WTC11 (cell line): Measurements from ENCODE around the gene SEMA4A.

Experiments
- CTCF ChIP-seq: fragments of 200-600 bp; IDR thresholded peaks from 2 replicates; pipeline ENCODE4 v1.8.0; 2022; ENCODE audit warnings: antibody characterized with exemption
- E2F4 ChIP-seq: sonication (generic); formaldehyde crosslinking; IDR thresholded peaks from 2 replicates; pipeline ENCODE4 v1.8.1; 2022; ENCODE audit warnings: low read depth, mild to moderate bottlenecking, moderate library complexity, missing genetic modification reagents, borderline replicate concordance
- GRHL2 ChIP-seq: fragments of 250-450 bp; sonication (Bioruptor Pico); IDR thresholded peaks from 2 replicates; pipeline ENCODE4 v1.8.0; 2022; ENCODE audit warnings: mild to moderate bottlenecking, moderate library complexity; ENCODE audit not compliant: insufficient replicate concordance, severe bottlenecking
- JUN ChIP-seq: sonication (generic); formaldehyde crosslinking; IDR thresholded peaks from 2 replicates; pipeline ENCODE4 v1.8.0; 2023; ENCODE audit warnings: mild to moderate bottlenecking, missing genetic modification reagents
- NFATC4 ChIP-seq: fragments of 250-450 bp; sonication (Bioruptor Pico); IDR thresholded peaks from 2 replicates; pipeline ENCODE4 v1.9.0; 2021; ENCODE audit warnings: mild to moderate bottlenecking
- NR1H2 ChIP-seq: sonication (generic); formaldehyde crosslinking; IDR thresholded peaks from 2 replicates; pipeline ENCODE4 v1.9.0; 2021; ENCODE audit warnings: mild to moderate bottlenecking, moderate library complexity, missing genetic modification reagents
- SP1 ChIP-seq: sonication (generic); formaldehyde crosslinking; conservative IDR thresholded peaks from 2 replicates; pipeline ENCODE4 v1.8.1; 2022; ENCODE audit warnings: missing genetic modification reagents
- USF2 ChIP-seq: sonication (generic); formaldehyde crosslinking; IDR thresholded peaks from 2 replicates; pipeline ENCODE4 v1.8.1; 2023; ENCODE audit warnings: mild to moderate bottlenecking, missing genetic modification reagents, moderate library complexity
- ZNF121 ChIP-seq: sonication (generic); formaldehyde crosslinking; IDR thresholded peaks from 2 replicates; pipeline ENCODE4 v1.8.0; 2023; ENCODE audit warnings: missing genetic modification reagents
- ZNF138 ChIP-seq: sonication (generic); formaldehyde crosslinking; conservative IDR thresholded peaks from 2 replicates; pipeline ENCODE4 v1.8.1; 2022; ENCODE audit warnings: mild to moderate bottlenecking, moderate library complexity, missing genetic modification reagents
- ZNF263 ChIP-seq: sonication (generic); formaldehyde crosslinking; IDR thresholded peaks from 2 replicates; pipeline ENCODE4 v1.8.1; 2022; ENCODE audit warnings: low read depth, mild to moderate bottlenecking, moderate library complexity, missing genetic modification reagents

GRCh38 chr1:156203331-156203730 lies 49.9 kb downstream of the SEMA4A start:
- TF ChIP-seq CTCF, result no peak
- no peak for TF ChIP-seq ZNF121 (CRISPR knock-in tag)
- no peak for TF ChIP-seq SP1 (CRISPR knock-in tag)
- TF ChIP-seq NR1H2 (CRISPR knock-in tag), result no peak
- TF ChIP-seq JUN (CRISPR knock-in tag), result no peak
- no peak for TF ChIP-seq ZNF263 (CRISPR knock-in tag)
- TF ChIP-seq NFATC4, result no peak
- no peak for TF ChIP-seq GRHL2 (CRISPR knock-in tag)
- no peak for TF ChIP-seq ZNF138 (CRISPR knock-in tag)
- TF ChIP-seq E2F4 (CRISPR knock-in tag), result no peak
- no peak for TF ChIP-seq USF2 (CRISPR knock-in tag)
